HepG2 (cell line): Measurements from ENCODE around the gene BCL7A. TPM values are rescaled to one million over a fixed set of nuclear protein-coding genes. Genes with fewer than 3 reads are reported as not detected.

ENCODE experiments used
- HIVEP1 ChIP-seq: sonication (generic); formaldehyde crosslinking; IDR thresholded peaks from 2 replicates; pipeline ENCODE4 v1.4.0; 2020; ENCODE audit warnings: mild to moderate bottlenecking, missing genetic modification reagents
- HOXA3 ChIP-seq: sonication (generic); formaldehyde crosslinking; IDR thresholded peaks from 2 replicates; pipeline ENCODE4 v1.5.0; 2020; ENCODE audit warnings: missing genetic modification reagents
- KLF12 ChIP-seq: sonication (generic); formaldehyde crosslinking; IDR thresholded peaks from 2 replicates; pipeline ENCODE4 v1.4.0; 2020; ENCODE audit warnings: missing genetic modification reagents, borderline replicate concordance
- KLF6 ChIP-seq: IDR thresholded peaks from 2 replicates; pipeline ENCODE4 v1.8.0; 2016; ENCODE audit warnings: missing biosample characterization, missing genetic modification reagents
- REL ChIP-seq: sonication (generic); formaldehyde crosslinking; conservative IDR thresholded peaks from 2 replicates; pipeline ENCODE4 v1.8.0; 2022; ENCODE audit warnings: mild to moderate bottlenecking, missing genetic modification reagents, moderate library complexity
- RXRB ChIP-seq: IDR thresholded peaks from 2 replicates; pipeline ENCODE4 v1.6.1; 2016; ENCODE audit warnings: borderline replicate concordance, missing genetic modification reagents, missing compliant biosample characterization
- SAP130 ChIP-seq: IDR thresholded peaks from 2 replicates; pipeline ENCODE4 v1.6.1; 2016; ENCODE audit warnings: low read depth
- SIX1 ChIP-seq: sonication (generic); formaldehyde crosslinking; IDR thresholded peaks from 2 replicates; pipeline ENCODE4 v1.4.0; 2020; ENCODE audit warnings: missing genetic modification reagents, borderline replicate concordance
- SMARCE1 ChIP-seq: fragments of 450-650 bp; IDR thresholded peaks from 2 replicates; pipeline ENCODE4 v1.6.1; 2017; ENCODE audit warnings: borderline replicate concordance
- SPEN ChIP-seq: sonication (generic); formaldehyde crosslinking; IDR thresholded peaks from 2 replicates; pipeline ENCODE4 v1.5.1; 2020; ENCODE audit warnings: low read depth, mild to moderate bottlenecking, missing genetic modification reagents
- TFDP1 ChIP-seq: IDR thresholded peaks from 2 replicates; pipeline ENCODE4 v1.6.1; 2016; ENCODE audit warnings: missing compliant biosample characterization, missing genetic modification reagents, borderline replicate concordance
- THAP7 ChIP-seq: sonication (generic); formaldehyde crosslinking; IDR thresholded peaks from 2 replicates; pipeline ENCODE4 v1.8.1; 2023; ENCODE audit warnings: mild to moderate bottlenecking, missing genetic modification reagents
- TSC22D2 ChIP-seq: sonication (generic); formaldehyde crosslinking; IDR thresholded peaks from 2 replicates; pipeline ENCODE4 v1.5.1; 2020; ENCODE audit warnings: missing genetic modification reagents, mild to moderate bottlenecking, borderline replicate concordance
- YEATS4 ChIP-seq: sonication (generic); formaldehyde crosslinking; IDR thresholded peaks from 2 replicates; pipeline ENCODE4 v1.4.0; 2020; ENCODE audit warnings: missing genetic modification reagents, borderline replicate concordance
- ZIK1 ChIP-seq: sonication (generic); formaldehyde crosslinking; IDR thresholded peaks from 2 replicates; pipeline ENCODE4 v1.5.0; 2020; ENCODE audit warnings: mild to moderate bottlenecking, low read depth, missing genetic modification reagents, borderline replicate concordance
- ZNF143 ChIP-seq: sonication (generic); formaldehyde crosslinking; IDR thresholded peaks from 2 replicates; pipeline ENCODE4 v1.4.0; 2020; ENCODE audit warnings: missing genetic modification reagents
- ZNF253 ChIP-seq: sonication (generic); formaldehyde crosslinking; IDR thresholded peaks from 2 replicates; pipeline ENCODE4 v1.8.0; 2022; ENCODE audit warnings: mild to moderate bottlenecking, missing genetic modification reagents, borderline replicate concordance
- ZNF451 ChIP-seq: sonication (generic); formaldehyde crosslinking; IDR thresholded peaks from 2 replicates; pipeline ENCODE4 v1.5.0; 2020; ENCODE audit warnings: mild to moderate bottlenecking, missing genetic modification reagents
- ZNF484 ChIP-seq: sonication (generic); formaldehyde crosslinking; IDR thresholded peaks from 2 replicates; pipeline ENCODE4 v1.5.1; 2020; ENCODE audit warnings: mild to moderate bottlenecking, low read depth, missing genetic modification reagents, borderline replicate concordance
- ZNF562 ChIP-seq: sonication (generic); formaldehyde crosslinking; IDR thresholded peaks from 2 replicates; pipeline ENCODE4 v1.8.0; 2022; ENCODE audit warnings: missing genetic modification reagents, borderline replicate concordance
- ZNF737 ChIP-seq: sonication (generic); formaldehyde crosslinking; IDR thresholded peaks from 2 replicates; pipeline ENCODE4 v1.5.0; 2020; ENCODE audit warnings: missing genetic modification reagents, mild to moderate bottlenecking, borderline replicate concordance
- ZNF768 ChIP-seq: sonication (generic); formaldehyde crosslinking; IDR thresholded peaks from 2 replicates; pipeline ENCODE4 v1.4.0; 2020; ENCODE audit warnings: missing genetic modification reagents
- ZNF780A ChIP-seq: sonication (generic); formaldehyde crosslinking; IDR thresholded peaks from 2 replicates; pipeline ENCODE4 v1.8.0; 2022; ENCODE audit warnings: mild to moderate bottlenecking, missing genetic modification reagents, moderate library complexity
- ZNF839 ChIP-seq: sonication (generic); formaldehyde crosslinking; IDR thresholded peaks from 2 replicates; pipeline ENCODE4 v1.4.0; 2020; ENCODE audit warnings: missing genetic modification reagents, mild to moderate bottlenecking, borderline replicate concordance
- ZNF879 ChIP-seq: sonication (generic); formaldehyde crosslinking; IDR thresholded peaks from 2 replicates; pipeline ENCODE4 v1.8.1; 2023; ENCODE audit warnings: missing genetic modification reagents
- polyA plus RNA-seq, 8 experiments: library from polyadenylated mRNA; depleted of rRNA in 3 of 8; stranded (reverse) in 7 of 8; unstranded in 1 of 8; fragments of >200 nt; fragmentation: Illumina TruSeq in 4 of 8; extraction: Trizol in 4 of 8; gene quantifications; 2 replicates each; pipeline versions ENCODE4 v1.2.1 to v1.2.3, GENCODE V29; 2011 to 2016; ENCODE audit warnings: low read depth in 4 of 8, missing spikeins in 1 of 8, mixed read lengths in 1 of 8; ENCODE audit not compliant: insufficient read depth in 1 of 8
- total RNA-seq, 5 experiments: library from RNA; depleted of rRNA; stranded (reverse); fragments of >200 nt; fragmentation: Illumina TruSeq; extraction: Trizol; gene quantifications; 2 replicates each; pipeline ENCODE4 v1.2.3, GENCODE V29; 2016; ENCODE audit warnings: low read depth in 1 of 5
- TF ChIP-seq, protein P1 (sequence below): sonication (generic); formaldehyde crosslinking; IDR thresholded peaks from 2 replicates; pipeline ENCODE4 v1.5.0; 2020; ENCODE audit warnings: missing genetic modification reagents, mild to moderate bottlenecking, borderline replicate concordance
- TF ChIP-seq, protein P2 (sequence below): sonication (generic); formaldehyde crosslinking; IDR thresholded peaks from 2 replicates; pipeline ENCODE4 v1.5.0; 2020; ENCODE audit warnings: missing genetic modification reagents

The BCL7A gene
- total and polyA plus RNA-seq, 2 of the 13 experiments (the other 11 are each of a cell fraction or from before 2014, with no cell fraction given), result 4.1 to 6.2 TPM

DNA sequence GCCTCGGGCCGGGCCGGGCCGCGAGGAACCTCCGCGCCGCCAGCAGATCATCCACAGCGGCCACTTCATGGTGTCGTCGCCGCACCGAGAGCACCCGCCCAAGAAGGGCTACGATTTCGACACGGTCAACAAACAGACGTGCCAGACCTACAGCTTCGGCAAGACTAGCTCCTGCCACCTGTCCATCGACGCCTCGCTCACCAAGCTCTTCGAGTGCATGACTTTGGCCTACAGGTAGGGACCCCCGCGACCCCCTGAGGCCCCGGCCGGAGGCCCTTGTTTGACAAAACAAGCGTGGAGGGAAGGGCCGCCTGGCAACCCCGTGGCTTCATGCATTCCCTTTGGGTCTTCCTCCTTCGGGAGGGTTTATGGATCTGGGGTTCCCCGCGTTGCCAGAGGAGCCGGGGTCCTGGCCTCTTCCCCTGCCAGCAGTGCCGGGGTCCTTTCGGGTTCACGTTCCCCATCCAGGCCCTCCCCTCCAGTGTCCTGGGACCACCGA is 57.4 kb downstream of the BCL7A start (continued):
- TF ChIP-seq SMARCE1 (no peak), ZNF839 (CRISPR knock-in tag) (no peak; the same call in 1 of the 2 replicates), SPEN (CRISPR knock-in tag) (0 out of 2 replicates have a peak, but pooled peaks have one; percentile 52), KLF6 (0 out of 2 replicates have a peak, but pooled peaks have one; percentile 93), ZNF143 (CRISPR knock-in tag) (peak; percentile 22; the same call in 1 of the 2 replicates), ZNF879 (CRISPR knock-in tag) (peak; percentile 98), HIVEP1 (CRISPR knock-in tag) (peak; percentile 79), THAP7 (CRISPR knock-in tag) (peak; percentile 90; the same call in 1 of the 2 replicates), ZNF562 (CRISPR knock-in tag) (peak; percentile 89; the same call in 1 of the 2 replicates), ZNF253 (CRISPR knock-in tag) (peak; percentile 77; the same call in 1 of the 2 replicates), SIX1 (CRISPR knock-in tag) (no peak), KLF12 (CRISPR knock-in tag) (peak; percentile 46; the same call in 1 of the 2 replicates), HOXA3 (CRISPR knock-in tag) (peak; percentile 46), ZNF780A (peak; percentile 90), ZNF451 (CRISPR knock-in tag) (peak; percentile 68; the same call in 1 of the 2 replicates), SAP130 (CRISPR knock-in tag) (peak; percentile 36), TSC22D2 (CRISPR knock-in tag) (0 out of 2 replicates have a peak, but pooled peaks have one; percentile 71), TFDP1 (CRISPR knock-in tag) (peak; percentile 94), ZNF768 (CRISPR knock-in tag) (peak; percentile 62; the same call in 1 of the 2 replicates), RXRB (CRISPR knock-in tag) (peak; percentile 41; the same call in 1 of the 2 replicates), YEATS4 (CRISPR knock-in tag) (no peak), ZIK1 (CRISPR knock-in tag) (peak; percentile 77; the same call in 1 of the 2 replicates), ZNF737 (CRISPR knock-in tag) (peak; percentile 53; the same call in 1 of the 2 replicates), ZNF484 (CRISPR knock-in tag) (0 out of 2 replicates have a peak, but pooled peaks have one; percentile 79), REL (peak; percentile 69; the same call in 1 of the 2 replicates)
- TF ChIP-seq, protein P1, sequence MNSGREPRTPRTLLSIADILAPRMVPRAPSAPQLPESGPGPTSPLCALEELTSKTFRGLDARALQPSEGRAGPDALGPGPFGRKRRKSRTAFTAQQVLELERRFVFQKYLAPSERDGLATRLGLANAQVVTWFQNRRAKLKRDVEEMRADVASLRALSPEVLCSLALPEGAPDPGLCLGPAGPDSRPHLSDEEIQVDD (CRISPR knock-in tag), result peak; percentile 85; the same call in 1 of the 2 replicates
- TF ChIP-seq, protein P2, sequence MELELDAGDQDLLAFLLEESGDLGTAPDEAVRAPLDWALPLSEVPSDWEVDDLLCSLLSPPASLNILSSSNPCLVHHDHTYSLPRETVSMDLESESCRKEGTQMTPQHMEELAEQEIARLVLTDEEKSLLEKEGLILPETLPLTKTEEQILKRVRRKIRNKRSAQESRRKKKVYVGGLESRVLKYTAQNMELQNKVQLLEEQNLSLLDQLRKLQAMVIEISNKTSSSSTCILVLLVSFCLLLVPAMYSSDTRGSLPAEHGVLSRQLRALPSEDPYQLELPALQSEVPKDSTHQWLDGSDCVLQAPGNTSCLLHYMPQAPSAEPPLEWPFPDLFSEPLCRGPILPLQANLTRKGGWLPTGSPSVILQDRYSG (CRISPR knock-in tag), result peak; percentile 65
